Hepatocyte (in vitro differentiated cells): ENCODE results near the gene TMPRSS3. TPM values are rescaled to one million over a fixed set of nuclear protein-coding genes. Genes with fewer than 3 reads are reported as not detected.

Experiments
- DNase-seq: peaks from one replicate; pipeline ENCODE4 v3.0.0-alpha.2; 2016; ENCODE audit warnings: low spot score
- H2AFZ ChIP-seq: fragments of 200-600 bp; sonication (generic); 2 replicates; pipeline ENCODE4 v1.6.0; 2016; ENCODE audit warnings: antibody characterized with exemption, mild to moderate bottlenecking
- H3K27ac ChIP-seq: fragments of 200-600 bp; sonication (generic); 2 replicates; pipeline ENCODE4 v1.5.1; 2016; ENCODE audit warnings: mild to moderate bottlenecking
- H3K27me3 ChIP-seq: fragments of 200-600 bp; sonication (generic); 2 replicates; pipeline ENCODE4 v1.6.1; 2016
- H3K36me3 ChIP-seq: fragments of 200-600 bp; sonication (generic); replicated peaks from 2 replicates; pipeline ENCODE4 v1.5.1; 2016; ENCODE audit warnings: low read depth; ENCODE audit not compliant: insufficient read depth
- H3K4me1 ChIP-seq: fragments of 200-600 bp; sonication (generic); 2 replicates; pipeline ENCODE4 v1.5.1; 2016; ENCODE audit warnings: mild to moderate bottlenecking, moderate library complexity; ENCODE audit not compliant: insufficient read depth
- H3K4me2 ChIP-seq: fragments of 200-600 bp; sonication (generic); 2 replicates; pipeline ENCODE4 v1.6.0; 2016
- H3K4me3 ChIP-seq: fragments of 200-600 bp; sonication (generic); 2 replicates; pipeline ENCODE4 v1.5.1; 2016; ENCODE audit warnings: mild to moderate bottlenecking
- H3K79me2 ChIP-seq: fragments of 200-600 bp; sonication (generic); 2 replicates; pipeline ENCODE4 v1.6.0; 2017; ENCODE audit warnings: mild to moderate bottlenecking
- H3K9me2 ChIP-seq: fragments of 200-600 bp; sonication (generic); replicated peaks from 2 replicates; pipeline ENCODE4 v1.6.0; 2017; ENCODE audit warnings: mild to moderate bottlenecking; ENCODE audit not compliant: insufficient read depth
- H3K9me3 ChIP-seq: fragments of 200-600 bp; sonication (generic); 2 replicates; pipeline ENCODE4 v1.5.1; 2016; ENCODE audit warnings: low read depth, mild to moderate bottlenecking
- H4K20me1 ChIP-seq: fragments of 200-600 bp; sonication (generic); 2 replicates; pipeline ENCODE4 v1.6.0; 2016; ENCODE audit warnings: mild to moderate bottlenecking; ENCODE audit not compliant: insufficient read depth, poor library complexity, severe bottlenecking
- CTCF ChIP-seq: fragments of 200-600 bp; sonication (generic); IDR thresholded peaks from 2 replicates; pipeline ENCODE4 v1.5.1; 2016; ENCODE audit warnings: antibody characterized with exemption, mild to moderate bottlenecking; ENCODE audit not compliant: poor library complexity
- EZH2 ChIP-seq: fragments of 200-600 bp; sonication (generic); IDR thresholded peaks from 2 replicates; pipeline ENCODE4 v1.6.1; 2016; ENCODE audit warnings: antibody characterized with exemption, mild to moderate bottlenecking, borderline replicate concordance
- EZH2phosphoT487 ChIP-seq: fragments of 200-600 bp; sonication (generic); IDR thresholded peaks from one replicate; pipeline ENCODE4 v1.6.1; 2018; ENCODE audit warnings: antibody characterized with exemption, mild to moderate bottlenecking, low read depth, moderate library complexity; ENCODE audit not compliant: unreplicated experiment, severe bottlenecking
- WGBS: methylation state at CpG from one replicate; pipeline ENCODE4 v1.1.6; 2016; ENCODE audit warnings: low lambda C conversion rate; ENCODE audit errors: missing lambda C conversion rate; 5-methylcytosine and 5-hydroxymethylcytosine counted together
- polyA plus RNA-seq: library from polyadenylated mRNA; unstranded; fragments of >200 nt; fragmentation: Nextera tagmentation; extraction: Ambion mirVana; gene quantifications from 2 replicates; pipeline ENCODE4 v1.2.1, GENCODE V29; 2016
- total RNA-seq: library from RNA; depleted of rRNA; stranded (reverse); fragments of >200 nt; gene quantifications from 2 replicates; pipeline ENCODE4 v1.2.3, GENCODE V29; 2014

Gene TMPRSS3
- total and polyA plus RNA-seq, 2 experiments from 2014 or later: 1.4 to 1.7 TPM

- H3K27me3 ChIP-seq: no peaks in the 10 kb centered on the region
- H4K20me1 ChIP-seq: no peaks in the 10 kb centered on the region
- no peak for TF ChIP-seq EZH2
- H3K27ac ChIP-seq: no peak overlapping the region
- no peak for DNase-seq
- no peaks in the 10 kb centered on the region for H3K36me3 ChIP-seq
- H3K4me2 ChIP-seq: no peak overlapping the region
- H3K4me3 ChIP-seq: no peak overlapping the region
- H2AFZ ChIP-seq: no peak overlapping the region
- 89% methylated on average over 30 of the region's 30 CpGs for WGBS
- no peaks in the 10 kb centered on the region for H3K79me2 ChIP-seq
- H3K4me1 ChIP-seq: no peaks in the 10 kb centered on the region
- H3K9me3 ChIP-seq: no peaks in the 10 kb centered on the region
- H3K9me2 ChIP-seq: no peaks in the 10 kb centered on the region
These were observed 48.1 kb downstream of the TMPRSS3 start for GRCh38 chr21:42347601-42348327.

GRCh38 chr21:42346866-42347600 lies 48.8 kb downstream of the TMPRSS3 start:
- Histone ChIP-seq H3K4me2 (no peak overlapping the region), H3K9me2 (no peaks in the 10 kb centered on the region), H3K4me3 (no peak overlapping the region), H3K27me3 (no peaks in the 10 kb centered on the region), H3K79me2 (no peaks in the 10 kb centered on the region), H2AFZ (no peak overlapping the region), H3K4me1 (no peaks in the 10 kb centered on the region), H4K20me1 (no peaks in the 10 kb centered on the region), H3K9me3 (no peaks in the 10 kb centered on the region), H3K27ac (no peak overlapping the region), H3K36me3 (no peaks in the 10 kb centered on the region)
- no peak for DNase-seq
- TF ChIP-seq CTCF (no peak), EZH2 (no peak), EZH2phosphoT487 (no peak)
- 97% methylated on average over 30 of the region's 30 CpGs for WGBS

GRCh38 chr21:42346441-42346840 lies 49.4 kb downstream of the TMPRSS3 start:
- no peak for TF ChIP-seq EZH2
- TF ChIP-seq EZH2phosphoT487: no peak
- no peak for TF ChIP-seq CTCF

GRCh38 chr21:42344631-42345030 lies 51.2 kb downstream of the TMPRSS3 start:
- Histone ChIP-seq H3K4me2 (no peak overlapping the region), H3K9me2 (no peaks in the 10 kb centered on the region), H3K79me2 (no peaks in the 10 kb centered on the region), H3K4me3 (no peak overlapping the region), H3K4me1 (no peaks in the 10 kb centered on the region), H3K36me3 (no peaks in the 10 kb centered on the region), H3K27ac (no peak overlapping the region), H4K20me1 (no peaks in the 10 kb centered on the region), H2AFZ (no peak overlapping the region), H3K9me3 (no peaks in the 10 kb centered on the region), H3K27me3 (no peaks in the 10 kb centered on the region)
- 73% methylated on average over 4 of the region's 4 CpGs for WGBS
- no peak for DNase-seq
- TF ChIP-seq CTCF (no peak), EZH2phosphoT487 (no peak), EZH2 (no peak)

More at GRCh38 chr21:42346441-42346840, 49.4 kb downstream of the TMPRSS3 start:
- Histone ChIP-seq H3K4me1 (no peaks in the 10 kb centered on the region), H3K9me3 (no peaks in the 10 kb centered on the region), H2AFZ (no peak overlapping the region), H3K9me2 (no peaks in the 10 kb centered on the region), H3K4me3 (no peak overlapping the region), H3K36me3 (no peaks in the 10 kb centered on the region), H4K20me1 (no peaks in the 10 kb centered on the region), H3K27me3 (no peaks in the 10 kb centered on the region), H3K79me2 (no peaks in the 10 kb centered on the region), H3K27ac (no peak overlapping the region), H3K4me2 (no peak overlapping the region)
- no peak for DNase-seq
- 95% methylated on average over 9 of the region's 9 CpGs for WGBS
